GM12874 (cell line): ENCODE results near the gene IFI27.

Experiments
- TF ChIP-seq, protein P1 (sequence below): IDR thresholded peaks from 2 replicates; pipeline ENCODE4 v1.5.1; 2011; ENCODE audit warnings: low read depth, mild to moderate bottlenecking, control low read depth, low read length, moderate library complexity; ENCODE audit not compliant: insufficient read depth

The IFI27 gene

DNA sequence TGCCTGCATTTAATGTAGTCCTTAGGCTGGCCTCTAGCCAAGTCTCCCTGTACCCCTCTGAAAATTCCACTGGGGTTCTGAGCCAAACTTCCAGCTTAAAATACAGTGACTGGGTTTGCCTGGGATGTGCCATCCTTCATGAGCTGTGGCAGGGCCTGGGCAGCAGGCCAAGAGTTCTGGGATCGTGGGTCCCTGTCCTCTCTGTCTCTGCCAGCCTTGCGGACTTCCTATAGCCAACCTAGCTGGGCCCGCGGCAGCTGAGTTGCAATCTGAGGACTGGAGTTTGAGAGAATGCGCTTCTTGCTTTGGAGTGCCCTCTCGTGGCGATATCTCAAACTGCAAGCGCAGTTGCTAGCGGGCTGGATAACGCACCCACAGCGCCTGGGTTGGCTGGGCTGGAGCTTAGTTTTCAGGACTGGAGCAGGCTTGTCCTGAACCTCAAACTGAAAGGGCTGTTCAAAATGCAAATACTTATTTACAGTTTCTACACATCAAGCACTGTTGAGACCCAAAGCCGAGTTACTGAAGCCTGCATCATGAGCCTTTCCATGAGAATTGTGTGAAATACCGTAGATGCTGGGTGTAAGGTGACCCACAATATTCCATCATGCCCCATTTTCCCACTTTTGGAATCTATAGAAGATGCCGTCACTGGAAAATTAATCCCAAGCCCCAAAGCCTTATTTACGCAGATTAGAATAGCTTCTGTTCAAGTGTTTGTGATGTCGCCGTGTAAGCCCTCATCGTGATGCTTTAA, 26.2 kb downstream of the IFI27 start:
- TF ChIP-seq, protein P1, sequence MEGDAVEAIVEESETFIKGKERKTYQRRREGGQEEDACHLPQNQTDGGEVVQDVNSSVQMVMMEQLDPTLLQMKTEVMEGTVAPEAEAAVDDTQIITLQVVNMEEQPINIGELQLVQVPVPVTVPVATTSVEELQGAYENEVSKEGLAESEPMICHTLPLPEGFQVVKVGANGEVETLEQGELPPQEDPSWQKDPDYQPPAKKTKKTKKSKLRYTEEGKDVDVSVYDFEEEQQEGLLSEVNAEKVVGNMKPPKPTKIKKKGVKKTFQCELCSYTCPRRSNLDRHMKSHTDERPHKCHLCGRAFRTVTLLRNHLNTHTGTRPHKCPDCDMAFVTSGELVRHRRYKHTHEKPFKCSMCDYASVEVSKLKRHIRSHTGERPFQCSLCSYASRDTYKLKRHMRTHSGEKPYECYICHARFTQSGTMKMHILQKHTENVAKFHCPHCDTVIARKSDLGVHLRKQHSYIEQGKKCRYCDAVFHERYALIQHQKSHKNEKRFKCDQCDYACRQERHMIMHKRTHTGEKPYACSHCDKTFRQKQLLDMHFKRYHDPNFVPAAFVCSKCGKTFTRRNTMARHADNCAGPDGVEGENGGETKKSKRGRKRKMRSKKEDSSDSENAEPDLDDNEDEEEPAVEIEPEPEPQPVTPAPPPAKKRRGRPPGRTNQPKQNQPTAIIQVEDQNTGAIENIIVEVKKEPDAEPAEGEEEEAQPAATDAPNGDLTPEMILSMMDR, result peak; percentile 96

DNA sequence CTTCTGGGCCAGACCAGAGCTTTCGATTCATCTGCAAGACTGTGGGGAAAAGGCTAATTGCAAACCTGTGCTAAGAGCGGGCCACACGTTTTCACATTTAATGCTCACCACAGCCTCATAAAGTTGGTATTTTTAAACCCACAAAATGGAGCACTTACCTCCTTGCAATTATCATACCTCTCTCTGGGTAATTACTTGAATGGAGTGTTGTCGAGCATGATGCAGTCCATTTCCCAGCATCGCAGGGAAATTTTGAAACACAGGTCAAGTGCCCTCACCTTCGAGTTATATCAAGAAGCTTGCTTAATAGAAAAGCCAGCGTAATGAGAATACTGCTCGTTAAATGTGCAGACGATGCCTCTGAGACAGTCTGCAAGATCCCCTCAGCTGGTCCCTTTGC, 27.7 kb downstream of the IFI27 start:
- TF ChIP-seq, protein P1, result no peak

DNA sequence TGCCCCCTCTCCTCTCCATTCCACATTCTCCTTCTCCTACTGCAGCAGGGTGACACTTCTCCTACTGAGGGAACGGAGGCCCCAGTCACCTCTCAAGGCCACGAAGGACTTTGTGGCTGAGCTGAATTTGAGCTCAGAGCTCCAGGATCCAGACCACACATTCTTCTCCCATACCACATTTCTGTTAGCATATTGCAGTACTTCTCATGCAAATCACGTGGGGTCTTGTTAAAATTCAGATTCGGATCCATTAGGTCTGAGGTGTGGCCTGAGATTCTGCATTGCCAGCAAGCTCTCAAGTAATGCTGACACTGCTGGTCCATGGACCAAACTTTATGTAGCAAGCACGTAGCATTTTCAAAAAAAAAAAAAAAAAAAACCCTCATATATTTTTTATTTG, 28.5 kb downstream of the IFI27 start:
- TF ChIP-seq, protein P1, result no peak

DNA sequence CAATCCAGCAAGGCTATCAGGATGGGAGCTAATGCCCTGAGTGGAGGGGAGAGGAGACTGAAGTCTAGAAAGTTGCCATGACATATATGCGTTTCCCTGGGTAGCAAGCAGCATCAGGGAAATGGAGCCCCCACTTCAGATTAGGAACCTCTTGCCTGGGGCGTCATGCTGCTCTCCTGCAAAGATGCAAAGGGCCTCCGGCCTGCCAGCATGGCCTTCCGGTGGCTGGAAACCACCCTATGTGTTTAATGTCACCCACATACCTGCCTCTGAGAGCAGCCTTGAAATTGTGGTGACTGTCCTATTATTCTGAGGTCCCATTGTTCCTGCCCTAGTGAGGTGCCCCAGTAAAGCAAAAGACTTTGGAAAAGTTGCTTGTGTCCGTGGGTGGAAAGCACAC, 28.9 kb downstream of the IFI27 start:
- TF ChIP-seq, protein P1, result no peak

DNA sequence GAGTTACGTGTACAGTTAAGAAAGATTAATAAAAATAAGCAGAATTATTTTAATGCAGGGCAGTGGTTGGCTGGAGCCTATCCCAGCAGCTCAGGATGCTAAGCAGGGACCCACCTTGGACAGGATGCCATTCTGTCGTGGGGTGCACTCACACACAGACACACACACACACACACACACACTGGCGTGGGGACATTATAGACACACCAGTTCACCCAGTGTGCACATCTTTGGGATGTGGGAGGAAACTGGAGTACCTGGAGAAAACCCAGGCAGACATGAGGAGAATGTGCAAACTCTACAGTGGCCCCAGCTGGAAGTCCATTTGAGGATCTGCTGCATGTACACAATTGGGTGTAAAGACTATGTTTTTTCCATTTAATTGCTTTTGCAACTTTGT, 31.7 kb downstream of the IFI27 start:
- TF ChIP-seq, protein P1, result no peak

DNA sequence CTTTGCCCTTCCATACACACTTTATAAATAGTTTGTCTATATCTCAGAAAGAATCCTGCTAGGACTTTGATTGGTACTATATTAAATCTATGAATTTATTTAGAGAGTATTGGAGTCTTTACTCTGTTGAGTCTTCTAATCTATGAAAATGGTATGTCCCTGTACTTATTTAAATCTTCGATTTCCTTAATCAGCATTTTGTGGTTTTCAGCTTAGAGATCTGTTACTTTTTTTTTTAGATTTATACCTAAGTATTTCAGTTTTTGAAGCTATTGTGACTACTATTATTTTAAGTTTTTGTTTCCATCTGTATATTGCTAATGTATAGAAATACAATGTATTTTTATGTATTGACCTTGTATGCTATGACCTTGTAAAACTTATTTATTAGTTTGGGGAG, 32.3 kb downstream of the IFI27 start:
- TF ChIP-seq, protein P1, result no peak

DNA sequence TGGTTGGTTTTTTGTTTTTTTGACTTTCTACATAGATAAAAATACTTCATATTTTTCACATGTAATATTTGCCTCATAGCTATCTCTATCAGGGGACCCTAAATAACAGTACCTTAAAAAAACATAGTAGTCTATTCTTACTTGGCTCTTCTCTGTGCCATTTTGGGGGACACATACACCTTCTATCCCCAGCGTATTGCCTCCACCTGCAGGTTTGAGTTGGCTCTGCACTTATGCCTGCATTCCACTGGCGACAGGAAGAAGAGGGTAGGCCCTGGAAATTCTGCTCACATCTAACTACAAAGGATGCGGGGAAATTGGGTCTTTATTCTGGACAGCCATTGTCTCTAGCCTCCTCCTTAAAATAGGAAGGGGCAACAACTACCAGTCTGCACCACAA, 32.7 kb downstream of the IFI27 start:
- TF ChIP-seq, protein P1, result 0 out of 2 replicates have a peak, but pooled peaks have one; percentile 28

DNA sequence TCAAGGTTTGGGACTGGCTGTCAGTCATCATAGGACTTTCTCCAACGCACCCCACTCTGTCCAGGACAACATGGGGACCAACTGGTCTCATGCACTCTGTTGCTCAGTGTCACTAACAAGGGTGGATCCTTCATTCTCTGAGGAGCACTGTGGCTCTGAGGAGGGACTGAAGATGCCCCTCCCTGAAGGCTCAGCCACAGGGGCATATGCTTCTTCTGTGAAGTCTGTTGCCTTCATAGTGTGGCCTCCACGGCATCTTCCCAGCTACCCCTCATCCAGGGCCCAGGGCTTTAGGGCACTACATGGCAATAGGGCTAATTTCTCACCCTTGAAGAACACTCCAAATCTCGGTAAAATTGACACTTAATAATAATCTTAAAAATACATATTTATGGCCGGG, 33.2 kb downstream of the IFI27 start:
- TF ChIP-seq, protein P1, result no peak
